HCEC 1CT (cell line): ENCODE data around the gene EML5.
A peak's percentile ranks its signal among the peaks of the same experiment; 100 is the strongest.

Experiments
- DNase-seq: peaks from one replicate; pipeline ENCODE4 v3.0.0-alpha.2; 2017

Gene EML5

GRCh38 chr14:88698651-88699050 is 94.1 kb downstream of the EML5 start:
- DNase-seq: no peak

DNA sequence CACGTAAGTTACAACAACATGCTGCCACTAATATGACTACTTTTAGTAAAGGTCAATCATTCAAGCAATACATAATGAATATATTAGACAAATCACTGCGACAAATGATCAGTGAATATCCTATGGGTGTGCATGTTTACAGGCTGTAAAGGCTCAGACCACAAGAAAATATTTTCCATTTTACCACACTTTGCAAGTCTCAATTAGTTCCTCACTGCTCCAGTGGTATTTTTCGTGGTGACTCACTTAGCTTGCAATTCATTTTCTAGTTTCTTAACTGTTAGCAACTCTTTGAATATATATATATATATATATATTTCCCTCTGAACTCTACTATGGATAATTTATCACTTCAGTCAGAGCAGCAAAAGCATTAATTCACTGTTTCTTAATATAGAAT is 96.9 kb downstream of the EML5 start:
- peak; percentile 3 for DNase-seq

DNA sequence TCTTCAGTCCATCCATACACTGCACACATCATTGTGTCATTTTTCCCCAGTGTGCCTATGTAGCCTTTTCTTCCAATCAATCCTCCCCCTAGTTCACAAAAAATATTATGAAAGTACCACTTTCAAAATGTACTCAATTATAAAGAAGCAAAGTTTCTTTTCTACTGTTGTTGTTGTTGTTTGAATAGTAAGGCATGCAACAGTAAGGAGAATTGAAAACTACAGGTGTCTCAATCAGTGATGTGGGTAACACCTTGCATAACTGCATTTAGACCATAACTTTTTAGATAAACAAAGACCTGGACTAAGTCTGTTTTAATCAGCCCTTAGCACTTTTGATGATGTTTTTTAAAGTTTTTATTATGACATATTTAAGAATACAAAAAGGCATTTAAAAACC is 104.4 kb downstream of the EML5 start:
- no peak for DNase-seq

DNA sequence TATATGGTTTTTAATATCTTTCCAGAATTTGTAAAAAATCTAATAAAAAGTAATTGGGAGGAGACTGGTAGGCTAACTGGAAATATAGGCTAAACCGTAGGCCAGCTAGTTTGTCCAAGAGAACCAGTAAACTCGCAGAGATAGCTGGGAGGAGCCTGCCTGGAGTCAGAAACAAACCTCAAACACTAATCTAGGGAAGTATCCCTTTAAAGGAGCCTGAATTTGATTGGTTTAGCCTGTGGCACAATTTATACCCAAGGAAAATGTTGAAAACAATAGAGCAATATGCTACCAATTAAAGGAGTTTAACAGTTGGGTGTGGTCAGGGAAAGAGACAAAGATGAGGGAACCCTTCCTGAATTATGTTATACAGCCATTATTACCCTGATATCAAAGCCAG is 109.6 kb downstream of the EML5 start:
- DNase-seq: no peak

GRCh38 chr14:88682495-88683114 is 110.1 kb downstream of the EML5 start:
- no peak for DNase-seq

DNA sequence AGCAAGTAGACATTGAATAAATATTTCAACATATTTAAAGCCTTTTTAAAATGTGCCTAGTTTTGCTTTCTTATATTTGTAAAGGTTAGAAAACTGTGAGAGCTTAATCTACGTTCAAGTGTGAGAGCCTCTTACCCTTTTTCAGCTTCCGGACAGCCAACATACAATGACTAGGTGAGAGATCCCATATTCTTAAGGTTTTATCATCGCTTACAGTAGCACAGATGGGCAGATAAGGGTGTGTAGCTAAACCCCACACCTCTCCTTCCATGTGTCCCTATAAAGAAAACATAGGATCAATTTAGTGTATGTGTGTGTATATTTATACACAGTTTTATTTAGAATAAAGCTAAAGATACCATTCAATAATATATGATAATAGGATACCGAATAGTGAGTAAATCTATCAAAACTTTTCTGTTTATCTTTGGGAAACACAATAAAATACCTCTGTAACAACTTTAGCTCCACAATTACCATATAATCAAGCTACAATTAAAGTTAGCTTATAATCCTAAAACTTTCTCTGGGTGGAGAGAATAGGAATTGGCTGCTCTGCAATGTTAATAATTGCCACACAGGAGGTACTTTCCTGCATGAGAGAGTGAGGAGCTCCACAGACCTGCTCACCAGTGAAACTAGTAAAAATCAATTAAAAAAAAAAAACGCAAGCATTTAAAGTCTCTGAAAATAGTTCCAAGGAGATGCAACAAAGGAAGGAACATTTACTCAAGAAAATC is 110.8 kb downstream of the EML5 start:
- DNase-seq: no peak

GRCh38 chr14:88669346-88669745 is 123.4 kb downstream of the EML5 start:
- DNase-seq: no peak

GRCh38 chr14:88668448-88669116 is 124.2 kb downstream of the EML5 start:
- DNase-seq: no peak

DNA sequence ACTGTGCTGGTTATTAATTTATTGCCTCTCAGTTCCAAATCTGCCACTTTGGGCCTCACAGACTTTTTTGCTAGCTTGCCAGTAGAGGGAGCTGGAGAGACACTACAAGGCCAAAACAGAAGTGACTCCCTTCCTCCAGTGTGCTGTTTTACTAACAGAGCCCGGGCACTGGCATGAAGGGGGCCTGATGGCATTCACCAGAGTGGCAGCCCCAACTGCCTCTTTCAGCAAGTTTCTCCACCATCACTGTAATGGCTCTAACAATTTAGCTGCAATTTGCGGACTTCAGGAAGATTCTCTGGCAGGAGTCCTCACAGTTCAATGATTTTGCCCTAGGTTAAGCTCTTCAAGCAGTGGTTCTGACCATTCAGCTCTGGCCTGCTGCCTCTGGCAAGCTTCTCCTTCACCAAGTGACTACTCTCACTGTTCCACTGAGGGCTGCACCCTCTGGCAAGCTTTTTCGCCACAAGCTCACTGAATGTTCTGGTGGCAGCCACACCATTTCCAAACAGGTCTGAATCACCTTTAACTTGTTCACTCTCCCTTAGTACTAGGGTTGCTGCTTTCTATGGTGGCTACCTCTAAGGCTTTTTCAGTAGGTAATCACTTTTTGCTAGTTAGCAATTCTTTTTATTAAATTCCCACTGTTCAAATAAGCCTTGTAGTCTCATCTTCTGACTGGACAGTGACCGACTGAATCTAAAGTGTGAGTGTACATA is 125.0 kb downstream of the EML5 start:
- DNase-seq: peak; percentile 64

- peak; percentile 5 for DNase-seq
Measured at GRCh38 chr14:88660056-88660455, 132.7 kb downstream of the EML5 start.

DNA sequence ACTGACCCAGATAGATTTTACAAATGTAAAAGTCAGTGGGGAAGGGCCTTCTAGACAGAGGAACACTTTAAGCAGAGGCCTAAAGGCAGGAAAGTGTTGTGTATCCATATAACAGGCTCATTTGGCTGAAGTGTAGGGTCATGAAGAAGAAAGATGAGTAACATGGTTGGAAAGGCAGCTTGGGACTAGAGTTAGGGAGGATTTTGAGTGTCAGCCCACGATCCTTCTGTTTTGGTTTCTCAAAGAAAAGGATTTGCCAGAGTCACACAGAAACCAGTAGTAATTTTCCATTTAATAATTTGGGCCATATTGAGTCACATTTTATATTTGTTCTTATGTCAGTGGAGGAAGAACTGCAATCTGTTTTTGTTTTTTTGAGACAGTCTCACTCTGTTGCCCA is 153.5 kb downstream of the EML5 start:
- DNase-seq: no peak

- no peak for DNase-seq
Measured at GRCh38 chr14:88632512-88632911, 160.2 kb downstream of the EML5 start.

GRCh38 chr14:88631091-88631490 is 161.7 kb downstream of the EML5 start:
- DNase-seq: no peak

DNA sequence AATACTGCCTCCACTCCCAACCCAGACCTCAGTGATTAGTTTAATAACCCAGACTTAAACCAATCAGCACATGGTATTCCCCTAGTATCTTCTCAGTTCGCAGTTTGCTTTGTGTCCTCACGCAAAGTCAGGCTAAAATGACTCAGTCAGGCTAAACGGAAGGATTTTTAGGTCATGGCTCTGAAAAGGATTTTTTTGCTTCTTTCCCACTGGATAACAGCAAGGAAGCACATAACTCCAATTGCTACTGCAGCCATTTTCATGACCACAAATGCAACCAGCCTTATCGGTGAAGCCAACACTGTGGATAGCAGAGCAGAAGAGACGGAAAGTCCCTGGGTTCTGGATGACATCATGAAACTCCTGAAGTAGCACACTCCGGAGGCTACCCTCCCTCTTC is 162.2 kb downstream of the EML5 start:
- no peak for DNase-seq

- DNase-seq: no peak
Measured at GRCh38 chr14:88628462-88628861, 164.3 kb downstream of the EML5 start.

DNA sequence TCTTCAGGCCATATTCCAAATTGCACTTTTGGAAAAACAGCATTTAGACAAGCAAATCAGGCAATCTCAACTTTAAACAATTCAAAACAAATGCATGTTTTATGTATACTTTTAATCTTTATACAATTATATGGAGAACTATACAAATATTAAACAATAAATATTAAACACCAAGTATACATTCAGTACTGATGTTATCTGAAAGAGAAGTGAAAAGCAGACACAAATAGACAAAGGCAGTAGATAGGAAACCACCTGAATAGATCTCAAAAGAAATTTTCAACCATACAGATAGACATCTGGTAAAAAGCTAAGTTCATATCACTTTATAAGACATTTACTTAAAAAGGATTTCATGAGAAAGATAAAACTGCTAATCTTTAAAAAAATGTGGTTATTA is 164.7 kb downstream of the EML5 start:
- DNase-seq: no peak

GRCh38 chr14:88625671-88626070 is 167.1 kb downstream of the EML5 start:
- DNase-seq: no peak

DNA sequence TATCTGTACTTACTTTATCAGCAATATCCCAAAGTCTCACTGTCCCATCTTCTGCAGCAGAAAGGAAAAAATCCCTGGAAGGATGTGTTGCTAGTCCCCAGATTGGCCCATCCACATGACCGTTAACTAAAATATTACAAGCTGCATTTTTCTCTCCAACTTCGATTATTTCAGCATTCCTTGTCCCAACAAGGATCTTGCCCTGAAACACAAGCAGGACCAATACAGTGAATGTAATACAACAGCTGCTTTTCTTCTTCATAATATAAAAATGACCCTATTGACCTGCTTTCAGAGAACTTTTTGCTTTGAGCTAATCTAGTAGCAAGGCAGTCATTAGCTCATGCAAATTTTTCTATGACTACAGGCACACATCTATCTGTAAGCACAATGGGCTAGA is 171.7 kb downstream of the EML5 start:
- no peak for DNase-seq

DNA sequence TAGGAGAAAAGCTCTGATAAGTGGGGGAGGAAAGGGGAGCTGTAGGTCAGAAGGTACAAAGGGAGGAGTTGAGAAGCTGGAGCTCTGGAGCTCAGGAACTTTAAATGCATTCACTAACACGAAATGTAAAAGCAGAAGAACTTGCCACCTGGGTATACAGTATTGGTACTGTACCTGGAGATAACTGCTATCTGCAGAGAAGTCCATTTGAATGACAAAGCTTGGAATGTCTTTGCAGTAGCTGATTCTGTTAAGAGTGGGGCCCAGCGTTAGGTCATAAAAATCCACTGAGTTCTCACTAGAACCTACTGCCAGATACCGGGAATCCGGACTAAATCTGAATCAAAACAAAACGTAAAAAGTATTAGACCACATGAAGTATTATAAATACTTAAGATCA is 174.3 kb downstream of the EML5 start:
- no peak for DNase-seq

GRCh38 chr14:88617479-88617878 is 175.3 kb downstream of the EML5 start:
- DNase-seq: no peak

DNA sequence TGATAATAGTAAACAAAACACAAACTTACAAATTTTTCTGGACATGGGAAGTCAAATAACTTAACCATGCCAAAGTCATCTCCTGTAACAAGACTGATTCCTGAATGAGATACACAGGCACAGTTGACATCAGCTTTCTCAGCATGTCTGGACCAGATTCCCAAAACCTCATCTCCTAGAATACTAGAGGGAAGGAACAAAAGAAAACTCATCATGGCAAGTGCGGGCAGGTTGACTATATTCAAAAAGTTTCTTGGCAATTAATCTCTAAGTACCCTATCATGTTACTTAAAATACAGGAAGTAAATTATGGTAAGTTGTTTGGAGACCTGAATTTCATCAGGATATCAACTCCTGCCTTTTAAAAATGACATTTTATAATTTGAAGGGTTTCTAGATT is 176.1 kb downstream of the EML5 start:
- no peak for DNase-seq

DNA sequence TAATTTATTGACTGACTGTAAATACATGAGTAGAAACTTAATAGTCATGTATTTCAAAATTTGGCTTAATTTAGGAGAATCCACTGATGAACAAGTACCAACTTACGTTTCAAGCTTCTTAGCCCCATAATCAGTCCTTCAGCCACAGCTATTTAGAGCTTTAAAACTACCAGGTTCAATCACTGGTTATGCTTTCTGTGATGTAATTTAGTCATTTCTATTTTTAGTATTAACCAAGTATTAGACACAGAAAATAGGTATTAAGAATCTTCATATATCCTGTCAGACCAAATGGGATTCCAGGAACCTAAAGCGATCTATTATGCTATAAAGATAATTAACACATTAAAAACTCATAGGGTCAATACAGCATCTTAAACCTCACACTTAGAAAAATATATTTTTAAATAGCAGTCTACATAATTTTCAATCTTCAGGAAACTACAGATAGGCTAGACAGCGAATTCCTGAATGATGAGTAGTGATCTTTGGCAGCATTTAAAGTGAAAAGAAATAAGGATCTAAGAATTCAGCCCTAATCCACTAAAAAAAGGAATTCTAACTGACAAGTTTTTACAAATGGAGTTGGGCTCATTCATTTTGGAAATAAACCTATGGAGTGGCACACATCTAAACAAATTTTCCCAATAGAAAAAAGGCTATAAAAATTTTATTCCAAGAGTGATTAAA is 178.4 kb downstream of the EML5 start:
- peak; percentile 74 for DNase-seq

DNA sequence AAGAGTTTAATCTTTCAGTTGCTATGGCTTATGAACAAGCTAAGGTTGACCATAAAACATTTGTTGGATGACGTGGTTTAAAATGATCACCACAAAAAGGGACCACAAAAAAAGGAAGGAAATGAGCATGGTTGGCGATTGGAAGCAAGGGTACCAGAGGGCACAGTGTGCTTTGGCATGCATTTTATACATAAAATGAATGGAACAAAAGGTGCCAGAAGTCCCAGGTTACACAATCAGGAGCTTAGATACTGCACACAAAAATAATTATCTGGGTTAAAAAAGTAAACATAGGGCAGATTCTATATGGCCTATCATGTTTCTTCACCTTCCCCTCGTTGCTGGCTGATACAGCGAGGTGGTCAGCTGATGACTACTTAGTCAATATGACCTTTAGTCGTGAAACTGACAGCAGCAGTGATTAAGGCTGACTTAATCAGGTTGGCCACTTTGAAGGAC is 179.2 kb downstream of the EML5 start:
- DNase-seq: peak; percentile 80
